CD4-positive, alpha-beta T cell treated with Interferon alpha-2 for 1 hour (primary cell): Measurements from ENCODE around the gene GRID1.

Experiments used
- DNase-seq, 2 donors: peaks; one replicate each; pipeline ENCODE4 v3.0.0-alpha.2; 2020 to 2022

Gene GRID1

DNA sequence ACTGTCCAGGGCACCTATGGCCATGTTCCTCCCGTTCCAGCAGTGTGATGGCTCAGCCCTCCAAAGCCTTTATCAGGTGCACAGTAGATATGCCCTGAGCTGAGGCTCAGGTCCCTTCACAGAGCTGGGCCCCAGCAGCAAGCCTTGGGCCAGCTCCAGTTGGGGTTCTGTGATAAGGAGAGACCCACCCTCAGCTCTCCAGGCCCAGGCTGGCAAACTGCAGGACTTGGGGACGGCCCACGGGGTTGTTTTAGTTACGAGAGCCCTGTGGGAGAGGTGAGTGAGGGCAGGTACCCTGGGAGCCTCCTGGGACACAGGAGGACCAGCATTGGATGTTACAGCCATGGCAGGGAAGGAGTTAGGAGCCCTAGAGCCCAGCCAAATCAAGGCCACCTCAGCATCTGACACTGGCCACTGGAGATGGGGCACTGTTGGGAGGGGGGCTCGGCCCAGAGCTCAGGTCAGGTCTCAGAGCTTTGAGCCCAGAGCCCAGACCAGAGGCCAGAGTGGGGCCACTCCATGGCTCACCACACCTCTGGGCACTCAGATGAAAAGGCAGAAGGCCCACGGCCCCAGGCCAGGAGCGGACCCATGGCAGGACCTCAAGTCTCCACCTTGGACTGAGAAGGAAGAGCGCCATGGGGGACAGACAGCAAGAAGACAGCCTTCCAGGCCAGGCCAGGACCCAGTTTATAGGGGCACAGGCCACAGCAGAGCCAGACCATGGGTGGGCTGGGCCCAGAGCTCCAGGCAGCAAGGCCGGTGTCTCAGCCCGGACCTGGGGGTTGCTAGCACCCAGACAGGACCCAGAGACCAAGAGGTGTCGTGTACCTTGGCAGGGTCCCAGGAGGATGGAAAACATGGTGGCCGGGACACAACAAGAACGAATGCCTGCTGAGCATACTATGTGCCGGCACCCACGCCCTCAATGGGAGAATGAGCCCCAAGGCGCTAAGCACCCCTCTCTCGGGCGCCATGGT lies 12.8 kb downstream of the GRID1 start:
- no peak for DNase-seq

- DNase-seq = no peak
These were observed 15.7 kb downstream of the GRID1 start for GRCh38 chr10:86350897-86351296.

- no peak for DNase-seq
These were observed 16.5 kb downstream of the GRID1 start for GRCh38 chr10:86349940-86350630.

DNA sequence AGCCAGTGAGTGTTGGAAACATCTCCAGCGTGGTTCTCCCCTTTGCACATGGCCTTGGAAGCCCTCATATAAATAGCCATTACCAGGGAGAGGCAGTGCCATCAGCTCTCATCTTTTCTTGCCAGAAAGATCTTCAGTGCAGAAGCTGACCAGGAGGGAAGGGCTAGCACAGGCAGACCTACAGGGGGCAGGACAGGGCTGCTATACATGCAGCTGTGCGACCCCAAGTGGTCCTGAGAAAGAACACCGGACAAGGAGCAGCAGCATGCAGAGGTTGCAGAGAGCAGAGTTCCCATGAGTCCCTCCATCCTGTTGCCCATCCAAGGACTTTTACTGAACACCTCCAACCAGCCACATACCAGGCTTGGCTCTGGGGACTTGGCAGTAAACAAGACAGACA lies 17.1 kb downstream of the GRID1 start:
- DNase-seq = no peak

DNA sequence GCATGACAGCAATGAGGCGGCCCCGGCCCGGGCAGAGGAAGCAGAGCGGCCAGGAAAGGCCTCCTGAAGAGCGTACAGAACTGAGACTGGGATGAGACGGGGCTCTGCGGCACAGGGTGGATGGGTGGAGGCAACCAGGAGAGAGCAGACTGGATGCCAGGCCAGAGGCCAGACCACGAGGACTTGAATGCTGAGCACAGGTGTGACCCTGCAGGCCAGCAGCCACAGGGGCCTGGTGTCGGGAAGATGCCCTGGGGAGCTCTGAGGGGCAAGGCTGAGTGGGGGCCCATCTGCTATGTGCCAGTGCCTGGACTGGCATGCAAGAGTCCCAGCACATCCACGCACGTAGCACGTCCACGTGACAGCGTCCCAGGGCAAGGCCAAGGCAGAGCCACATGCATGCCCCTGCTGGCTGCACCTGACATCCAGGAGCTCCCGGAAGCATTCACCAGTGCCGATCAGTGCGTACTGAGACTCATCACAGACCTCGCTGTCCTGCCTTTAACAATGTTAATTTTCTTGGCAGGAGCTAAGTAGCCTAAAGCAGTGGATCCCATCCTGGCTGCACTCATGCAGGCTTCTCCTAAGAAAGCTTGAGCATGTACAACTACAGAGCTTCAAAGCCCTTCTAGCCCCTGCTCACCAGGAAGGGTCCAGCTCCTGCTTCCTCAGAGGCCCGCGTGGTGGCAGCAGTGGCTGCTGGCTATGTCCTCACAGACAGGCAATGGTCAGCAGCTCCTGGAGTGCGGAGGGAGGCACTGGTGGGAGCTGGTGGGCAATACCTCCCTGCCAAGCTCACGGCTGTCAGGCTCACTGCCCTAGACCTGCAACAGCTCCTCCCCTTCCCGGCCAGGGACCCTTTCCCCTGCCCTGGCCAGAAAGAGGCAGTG lies 18.0 kb downstream of the GRID1 start:
- no peak for DNase-seq

- no peak for DNase-seq
These were observed 18.7 kb downstream of the GRID1 start for GRCh38 chr10:86347856-86348255.

DNA sequence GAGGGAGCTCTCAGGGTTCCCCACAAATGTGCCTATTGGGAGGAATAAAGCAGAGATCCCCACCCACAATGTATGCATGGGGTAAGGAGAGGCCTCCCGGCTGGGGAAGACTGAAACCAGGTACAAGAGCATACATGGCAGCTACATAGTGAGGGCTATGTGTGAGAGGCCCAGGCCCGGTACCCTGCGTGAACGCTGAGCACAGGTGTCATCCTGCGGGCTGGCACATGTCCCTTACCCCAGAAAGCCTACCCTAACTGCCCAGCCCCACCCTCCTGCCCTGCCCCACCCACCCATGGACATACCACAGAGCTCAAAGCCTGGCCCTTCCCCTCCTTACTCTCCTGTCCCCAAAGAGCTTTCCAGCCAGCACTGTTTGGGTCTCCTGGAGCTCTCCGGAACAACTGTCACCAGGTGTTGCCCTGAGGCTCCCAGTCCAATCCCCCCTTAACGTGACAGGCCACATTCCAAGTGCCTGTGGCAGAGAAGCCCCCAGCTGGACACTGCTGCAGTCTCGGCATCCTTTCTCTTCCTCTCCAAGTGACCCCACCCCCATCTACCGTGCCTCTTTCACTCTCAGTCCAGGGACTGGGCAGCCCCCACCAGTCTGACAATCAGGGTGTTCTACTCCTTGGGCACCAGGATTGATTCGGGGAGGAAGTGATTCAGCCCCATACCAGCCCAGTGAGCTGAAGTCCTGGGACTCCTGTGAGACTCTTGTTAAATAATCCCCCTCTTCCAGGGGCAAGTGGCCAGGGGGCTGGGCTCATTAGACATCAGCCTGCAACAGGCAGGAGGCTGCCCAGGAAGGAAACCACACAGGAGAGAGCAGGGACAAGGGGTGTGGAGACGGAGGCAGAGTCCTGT lies 19.6 kb downstream of the GRID1 start:
- DNase-seq = no peak

DNA sequence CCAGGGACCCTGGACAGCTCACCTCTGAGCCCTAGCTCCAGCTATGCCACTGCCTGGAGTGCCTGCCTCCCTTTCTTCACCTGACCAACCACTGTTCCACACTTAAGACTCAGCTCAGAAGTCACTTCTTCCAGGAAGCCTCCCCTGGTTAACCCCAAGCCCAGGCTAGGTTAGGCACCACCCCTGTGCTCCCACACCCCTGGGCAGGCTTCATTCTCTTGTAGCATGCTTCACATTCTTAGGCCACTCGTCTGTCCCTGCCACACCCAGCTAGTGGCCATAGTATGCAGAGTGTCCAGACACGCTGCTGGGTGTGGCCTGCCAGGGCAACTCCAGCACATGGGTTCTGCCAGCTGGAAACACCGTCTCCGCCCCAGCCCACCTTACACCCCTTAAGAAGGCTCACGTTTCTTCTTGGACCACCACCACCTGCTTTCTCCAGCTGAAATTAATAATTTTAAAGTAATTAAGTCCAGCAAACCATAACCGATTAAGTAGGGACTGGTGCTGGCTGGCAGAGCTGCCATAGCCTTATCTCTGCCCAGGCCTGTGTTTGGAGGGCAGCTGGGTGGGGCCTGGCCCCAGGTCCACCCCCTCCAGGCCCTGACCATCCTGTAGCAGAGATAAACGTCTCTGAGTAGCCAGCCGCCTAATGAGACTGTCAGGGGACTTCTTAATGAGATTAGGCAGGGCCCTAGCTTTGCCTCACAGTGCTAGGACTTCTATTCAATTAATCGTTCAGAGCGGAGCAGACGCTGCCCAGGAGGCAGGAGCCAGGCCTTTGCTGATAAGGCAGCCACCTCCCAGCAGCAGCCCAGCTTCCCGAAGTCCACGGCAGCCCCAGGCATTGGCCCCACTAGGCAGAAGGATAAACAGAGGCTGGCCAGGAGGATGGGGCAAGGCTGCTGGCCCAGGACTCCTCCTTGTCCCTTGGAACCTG lies 20.5 kb downstream of the GRID1 start:
- DNase-seq = no peak

DNA sequence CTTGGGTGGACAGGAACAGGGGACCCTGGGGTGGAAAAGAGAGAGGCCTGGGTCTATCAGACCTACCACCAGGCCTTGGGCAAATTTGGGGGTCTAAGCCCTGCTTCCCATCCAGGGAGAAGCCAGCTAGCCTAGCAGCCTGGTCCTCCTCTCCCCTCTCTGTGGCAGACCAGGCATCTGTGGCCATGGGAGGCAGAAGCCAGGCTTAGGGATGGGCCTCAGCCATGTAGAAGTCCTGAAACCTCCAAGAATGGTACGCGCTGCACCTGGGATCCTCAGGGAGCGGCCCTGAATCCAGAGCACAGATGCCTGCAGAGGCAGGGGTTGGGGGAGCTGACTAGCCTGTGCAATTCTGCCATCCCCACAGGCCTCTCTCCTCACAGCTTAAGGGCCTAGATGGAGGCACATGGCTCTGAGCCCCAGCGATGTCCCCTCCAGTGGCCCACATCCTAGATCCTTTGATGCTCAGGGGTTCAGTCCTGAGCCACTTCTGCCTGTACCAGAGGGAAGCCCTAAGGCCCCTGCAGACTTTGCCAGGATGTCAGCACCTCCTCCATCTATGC lies 21.2 kb downstream of the GRID1 start:
- no peak for DNase-seq

DNA sequence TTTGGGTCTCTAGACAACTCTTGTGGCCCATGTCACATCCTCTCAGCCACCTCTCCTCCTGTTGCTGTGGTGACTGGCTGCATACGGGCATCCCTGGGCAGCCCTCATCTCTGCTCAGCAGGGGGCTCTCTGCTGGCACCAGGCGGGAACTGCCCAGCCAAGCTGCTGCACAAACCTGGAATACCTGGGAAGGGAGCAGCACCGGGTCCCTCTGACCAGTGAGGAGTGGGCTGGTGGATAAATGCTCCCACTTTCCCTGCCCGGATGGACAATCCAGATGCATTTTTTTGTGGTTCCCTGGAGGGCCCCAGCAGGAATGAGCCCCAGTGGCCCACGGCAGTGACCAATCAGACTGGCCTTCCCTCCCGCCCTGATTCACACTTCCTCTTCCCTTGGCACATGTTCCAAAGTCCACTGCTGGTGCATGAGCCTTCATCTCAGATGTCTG lies 21.9 kb downstream of the GRID1 start:
- no peak for DNase-seq

GRCh38 chr10:86344281-86344680 lies 22.3 kb downstream of the GRID1 start:
- no peak for DNase-seq

- DNase-seq = no peak
These were observed 22.8 kb downstream of the GRID1 start for GRCh38 chr10:86343761-86344160.

- no peak for DNase-seq
These were observed 24.3 kb downstream of the GRID1 start for GRCh38 chr10:86342111-86342863.

- DNase-seq = no peak
These were observed 25.2 kb downstream of the GRID1 start for GRCh38 chr10:86341361-86341811.

GRCh38 chr10:86340991-86341260 lies 25.7 kb downstream of the GRID1 start:
- no peak for DNase-seq

DNA sequence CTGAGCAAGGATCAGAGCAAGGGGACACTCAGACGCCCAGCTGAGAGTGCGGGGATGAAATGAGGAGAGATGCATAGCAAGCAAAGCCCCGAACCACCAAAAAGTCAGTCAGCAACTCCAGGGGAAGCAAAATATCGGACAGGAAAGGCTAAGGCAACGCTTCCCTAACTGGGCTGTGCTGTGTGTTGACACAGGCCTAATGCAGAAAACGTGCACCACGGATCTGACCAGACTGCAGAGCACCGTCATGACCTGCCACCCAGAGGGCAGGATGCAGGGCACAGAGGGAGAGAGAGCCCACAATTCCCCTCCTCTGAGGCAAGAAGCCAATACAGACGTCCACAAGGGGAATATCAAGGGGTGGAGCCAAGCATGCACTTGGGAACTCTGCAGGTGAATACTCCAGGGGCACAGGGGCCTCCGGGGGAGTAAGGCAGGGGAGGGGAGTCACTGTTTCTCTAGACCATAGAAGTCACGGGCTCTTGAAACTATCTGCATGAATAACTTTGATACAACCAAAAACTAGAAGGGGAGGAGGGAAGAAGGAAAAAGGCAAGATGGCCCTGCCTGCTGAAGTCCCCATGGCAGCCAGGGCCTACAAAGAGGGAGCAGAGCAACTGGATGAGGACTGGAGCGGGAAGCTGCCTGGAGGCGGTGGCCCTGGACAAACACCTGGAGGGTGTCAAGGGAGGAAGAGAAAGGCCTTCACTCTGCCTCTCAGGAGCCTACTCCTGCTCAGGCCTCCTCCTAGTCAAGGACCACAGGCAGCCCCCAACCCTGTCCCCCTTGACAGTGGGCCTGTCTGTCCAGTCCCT lies 26.2 kb downstream of the GRID1 start:
- no peak for DNase-seq

DNA sequence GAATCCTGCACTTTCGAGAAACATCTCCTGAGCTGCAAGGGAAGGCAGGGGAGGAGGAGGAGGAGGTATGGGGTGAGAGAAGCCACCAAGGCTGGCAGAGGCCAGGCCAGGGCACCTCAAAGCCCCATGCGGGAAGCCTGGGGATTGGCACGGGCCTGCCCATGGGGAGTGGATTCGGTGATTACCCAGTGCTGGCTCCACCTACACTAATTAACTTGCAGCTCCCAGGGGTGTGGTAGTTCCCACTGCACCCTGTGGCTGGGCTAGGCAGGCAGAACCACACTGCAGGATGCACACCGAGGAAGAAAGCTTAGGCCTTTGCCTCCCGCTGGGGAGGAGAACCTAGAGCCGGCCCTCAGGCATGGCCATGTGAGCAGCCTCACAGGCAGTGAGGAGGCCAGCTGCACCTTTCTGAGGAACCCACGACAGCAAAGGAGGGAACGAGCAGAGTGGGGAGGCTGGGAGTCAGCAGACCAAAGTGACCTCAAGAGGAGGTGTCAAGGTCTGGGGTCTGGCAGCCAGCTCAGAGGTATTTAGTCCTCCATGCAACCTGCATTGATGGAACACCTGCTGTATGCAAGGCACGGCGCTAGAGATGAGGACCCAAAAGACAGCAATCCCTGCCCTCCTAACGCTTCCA lies 27.2 kb downstream of the GRID1 start:
- no peak for DNase-seq

DNA sequence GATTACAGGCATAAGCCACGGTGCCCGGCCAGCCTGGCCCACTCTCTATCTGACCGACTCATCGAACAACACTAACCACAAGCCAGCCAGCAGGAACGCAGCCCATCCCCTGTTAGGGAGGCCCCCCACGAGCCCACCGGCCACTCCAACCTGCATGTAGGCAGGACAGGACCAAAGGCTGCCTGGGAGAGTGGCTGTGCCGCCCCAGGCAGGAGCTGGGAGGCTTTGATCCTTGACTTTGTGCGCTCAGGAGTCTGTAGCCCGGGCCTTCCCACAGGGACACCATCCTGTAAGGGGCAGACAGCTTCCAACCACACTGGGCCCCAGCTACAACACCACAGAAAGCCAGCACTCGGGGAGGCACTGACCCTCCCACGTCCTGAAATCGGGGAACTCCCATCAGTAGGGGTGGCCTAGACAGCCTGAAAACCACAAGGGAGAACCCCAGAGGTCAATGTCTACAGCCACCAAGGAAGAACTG lies 29.4 kb downstream of the GRID1 start:
- no peak for DNase-seq
